ENCODE measurements around the gene POU2F1. TPM values are rescaled to one million over a fixed set of nuclear protein-coding genes. Genes with fewer than 3 reads are reported as not detected.
A peak's percentile ranks its signal among the peaks of the same experiment; 100 is the strongest.

The POU2F1 gene
- total RNA-seq, 1 donor from 2014 or later = 3.9 TPM

- Histone ChIP-seq H3K36me3 (ENCODE audit: control insufficient read depth, insufficient read depth, low read length) (peaks cover 3% of the 10 kb centered on the region), H3K4me3 (ENCODE audit: low read depth, low read length) (no peak overlapping the region), H3K27me3 (ENCODE audit: control insufficient read depth, insufficient read depth, low read length) (no peaks in the 10 kb centered on the region)
- FAIRE-seq = no peak
- TF ChIP-seq, protein P1, sequence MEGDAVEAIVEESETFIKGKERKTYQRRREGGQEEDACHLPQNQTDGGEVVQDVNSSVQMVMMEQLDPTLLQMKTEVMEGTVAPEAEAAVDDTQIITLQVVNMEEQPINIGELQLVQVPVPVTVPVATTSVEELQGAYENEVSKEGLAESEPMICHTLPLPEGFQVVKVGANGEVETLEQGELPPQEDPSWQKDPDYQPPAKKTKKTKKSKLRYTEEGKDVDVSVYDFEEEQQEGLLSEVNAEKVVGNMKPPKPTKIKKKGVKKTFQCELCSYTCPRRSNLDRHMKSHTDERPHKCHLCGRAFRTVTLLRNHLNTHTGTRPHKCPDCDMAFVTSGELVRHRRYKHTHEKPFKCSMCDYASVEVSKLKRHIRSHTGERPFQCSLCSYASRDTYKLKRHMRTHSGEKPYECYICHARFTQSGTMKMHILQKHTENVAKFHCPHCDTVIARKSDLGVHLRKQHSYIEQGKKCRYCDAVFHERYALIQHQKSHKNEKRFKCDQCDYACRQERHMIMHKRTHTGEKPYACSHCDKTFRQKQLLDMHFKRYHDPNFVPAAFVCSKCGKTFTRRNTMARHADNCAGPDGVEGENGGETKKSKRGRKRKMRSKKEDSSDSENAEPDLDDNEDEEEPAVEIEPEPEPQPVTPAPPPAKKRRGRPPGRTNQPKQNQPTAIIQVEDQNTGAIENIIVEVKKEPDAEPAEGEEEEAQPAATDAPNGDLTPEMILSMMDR (IDR thresholded peaks at IDR 0.05; ENCODE audit: insufficient read depth, low read length, severe bottlenecking) = no peak
- DNase-seq (ENCODE audit: low read depth) = peak; percentile 35
These were observed 188.5 kb downstream of the POU2F1 start for GRCh38 chr1:167409183-167409582.

- no peak overlapping the region for H3K4me3 ChIP-seq (ENCODE audit: low read depth, low read length)
- DNase-seq (ENCODE audit: low read depth) (no peak), FAIRE-seq (no peak)
- TF ChIP-seq, protein P1 (IDR thresholded peaks at IDR 0.05; ENCODE audit: insufficient read depth, low read length, severe bottlenecking) = no peak
- peaks cover 3% of the 10 kb centered on the region for H3K36me3 ChIP-seq (ENCODE audit: control insufficient read depth, insufficient read depth, low read length)
- no peaks in the 10 kb centered on the region for H3K27me3 ChIP-seq (ENCODE audit: control insufficient read depth, insufficient read depth, low read length)
These were observed 191.4 kb downstream of the POU2F1 start for GRCh38 chr1:167412072-167412471.

DNA sequence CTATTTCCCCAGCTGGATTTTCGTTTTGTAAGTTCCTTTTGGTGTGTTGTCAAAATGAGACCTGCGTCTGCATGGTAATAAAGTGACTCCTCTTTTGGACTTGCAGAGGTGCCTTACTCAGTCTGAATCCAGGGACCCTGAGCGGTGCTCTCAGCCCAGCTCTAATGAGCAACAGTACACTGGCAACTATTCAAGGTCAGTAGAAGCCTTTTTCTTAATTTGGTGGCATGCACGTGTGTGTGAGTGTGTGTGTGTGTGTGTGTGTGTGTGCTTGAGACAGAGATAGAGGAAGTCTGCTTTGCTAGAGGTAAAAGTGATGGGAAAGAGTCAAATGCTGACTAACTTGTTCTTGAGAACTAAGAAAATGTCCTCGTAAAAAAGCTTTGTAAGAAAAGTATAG lies 192.2 kb downstream of the POU2F1 start:
- DNase-seq (ENCODE audit: low read depth) = no peak
- TF ChIP-seq, protein P1 (IDR thresholded peaks at IDR 0.05; ENCODE audit: insufficient read depth, low read length, severe bottlenecking) = no peak
- peaks cover 3% of the 10 kb centered on the region for H3K36me3 ChIP-seq (ENCODE audit: control insufficient read depth, insufficient read depth, low read length)
- no peaks in the 10 kb centered on the region for H3K27me3 ChIP-seq (ENCODE audit: control insufficient read depth, insufficient read depth, low read length)
- FAIRE-seq = no peak
- no peak overlapping the region for H3K4me3 ChIP-seq (ENCODE audit: low read depth, low read length)

DNA sequence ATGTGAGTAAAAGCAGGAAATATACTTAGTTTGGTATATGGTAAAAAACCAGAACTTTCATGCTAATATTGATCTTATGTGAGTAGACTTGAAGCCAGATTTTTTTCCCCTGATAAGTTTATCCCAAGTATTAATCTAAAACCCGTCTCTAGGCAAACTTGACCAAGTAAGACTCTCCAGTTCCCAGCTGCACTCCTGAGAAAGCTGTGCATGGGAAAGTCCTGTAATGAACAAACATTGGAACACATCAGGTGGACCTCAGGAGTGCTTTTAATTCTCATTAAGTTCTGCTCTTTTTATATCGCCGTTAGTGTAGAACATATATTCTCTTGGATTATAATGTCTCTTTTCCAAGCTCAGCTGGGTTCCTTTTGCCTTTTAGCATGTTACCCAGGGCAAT lies 192.6 kb downstream of the POU2F1 start:
- TF ChIP-seq, protein P1 (IDR thresholded peaks at IDR 0.05; ENCODE audit: insufficient read depth, low read length, severe bottlenecking) = no peak
- no peak overlapping the region for H3K4me3 ChIP-seq (ENCODE audit: low read depth, low read length)
- DNase-seq (ENCODE audit: low read depth) (no peak), FAIRE-seq (no peak)
- peaks cover 3% of the 10 kb centered on the region for H3K36me3 ChIP-seq (ENCODE audit: control insufficient read depth, insufficient read depth, low read length)
- H3K27me3 ChIP-seq (ENCODE audit: control insufficient read depth, insufficient read depth, low read length) = no peaks in the 10 kb centered on the region

GRCh38 chr1:167416506-167416905 lies 195.8 kb downstream of the POU2F1 start:
- TF ChIP-seq, protein P1 (IDR thresholded peaks at IDR 0.05; ENCODE audit: insufficient read depth, low read length, severe bottlenecking) = no peak
- Histone ChIP-seq H3K4me3 (ENCODE audit: low read depth, low read length) (no peak overlapping the region), H3K36me3 (ENCODE audit: control insufficient read depth, insufficient read depth, low read length) (peaks cover 3% of the 10 kb centered on the region), H3K27me3 (ENCODE audit: control insufficient read depth, insufficient read depth, low read length) (no peaks in the 10 kb centered on the region)
- DNase-seq (ENCODE audit: low read depth) (no peak), FAIRE-seq (no peak)

- H3K27me3 ChIP-seq (ENCODE audit: control insufficient read depth, insufficient read depth, low read length) = no peaks in the 10 kb centered on the region
- DNase-seq (ENCODE audit: low read depth) = no peak
- H3K36me3 ChIP-seq (ENCODE audit: control insufficient read depth, insufficient read depth, low read length) = no peaks in the 10 kb centered on the region
- TF ChIP-seq, protein P1 (IDR thresholded peaks at IDR 0.05; ENCODE audit: insufficient read depth, low read length, severe bottlenecking) = no peak
- FAIRE-seq = no peak
- no peak overlapping the region for H3K4me3 ChIP-seq (ENCODE audit: low read depth, low read length)
These were observed 197.7 kb downstream of the POU2F1 start for GRCh38 chr1:167418391-167418790.

All from bronchial epithelial cell (primary cell).